ENCODE results near the gene VWA3B. TPM values are rescaled to one million over a fixed set of nuclear protein-coding genes. Genes with fewer than 3 reads are reported as not detected.

Gene VWA3B
- total RNA-seq, 1 experiment from 2014 or later = not detected

- Histone ChIP-seq H2AFZ (ENCODE audit: low read length) (no peak overlapping the region), H3T11ph (ENCODE audit: low read length) (no peak overlapping the region), H3K27me3 (ENCODE audit: insufficient read depth, low read length) (no peaks in the 10 kb centered on the region), H3K4me2 (ENCODE audit: insufficient read depth, insufficient read length, low read length) (no peak overlapping the region), H4K8ac (replicated peaks; ENCODE audit: insufficient read length, low read depth, low read length) (no peak overlapping the region), H3K23ac (ENCODE audit: insufficient read length, low read depth, low read length) (no peak overlapping the region), H3K18ac (ENCODE audit: insufficient read length, low read depth, low read length) (no peak overlapping the region), H3K9me3 (ENCODE audit: control insufficient read depth, low read depth, low read length) (no peaks in the 10 kb centered on the region), H3K14ac (ENCODE audit: insufficient read depth, low read length) (no peak overlapping the region), H2BK5ac (ENCODE audit: insufficient read length, low read length) (no peak overlapping the region), H2BK15ac (ENCODE audit: low read depth, low read length) (no peak overlapping the region), H3K79me2 (ENCODE audit: insufficient read depth, low read length) (no peaks in the 10 kb centered on the region), H3K4ac (ENCODE audit: low read depth, low read length) (no peak overlapping the region), H4K20me1 (ENCODE audit: control insufficient read depth, insufficient read depth, insufficient read length) (no peaks in the 10 kb centered on the region), H3K27ac (ENCODE audit: insufficient read length, low read depth, low read length) (no peak overlapping the region), H3K79me1 (ENCODE audit: insufficient read depth, low read depth, low read length, poor library complexity, severe bottlenecking) (no peaks in the 10 kb centered on the region), H3K23me2 (ENCODE audit: insufficient read length, low read depth, low read length, poor library complexity, severe bottlenecking) (no peaks in the 10 kb centered on the region), H4K5ac (ENCODE audit: insufficient read length, low read depth, low read length) (no peak overlapping the region), H2BK120ac (ENCODE audit: low read depth, low read length, poor library complexity, severe bottlenecking) (no peak overlapping the region), H4K91ac (ENCODE audit: insufficient read length, low read depth, low read length) (no peak overlapping the region), H2BK12ac (ENCODE audit: insufficient read length, low read depth, low read length) (no peak overlapping the region), H2AK5ac (ENCODE audit: insufficient read length, low read length) (no peak overlapping the region), H2BK20ac (ENCODE audit: low read depth, low read length, poor library complexity, severe bottlenecking) (no peak overlapping the region), H3K56ac (ENCODE audit: insufficient read length, low read depth, low read length) (no peak overlapping the region), H3K4me1 (ENCODE audit: insufficient read depth, low read length) (peaks cover 5% of the 10 kb centered on the region), H3K9ac (ENCODE audit: extremely low read depth, insufficient read length, low read length) (no peak overlapping the region)
- H3K36me3 Mint-ChIP-seq (ENCODE audit: insufficient read depth in 1 of 3, low read depth in 3 of 3) = no peaks in the 10 kb centered on the region
- WGBS (ENCODE audit: extremely low coverage, insufficient read length, low lambda C conversion rate) = no CpG with 5 or more reads among the region's 4 CpGs
- no peaks in the 10 kb centered on the region for H3K27me3 Mint-ChIP-seq (ENCODE audit: low read depth)
- DNase-seq = no peak
- H3K4me1 Mint-ChIP-seq = peaks cover 0 to 3% of the 10 kb centered on the region in 2 experiments; a peak in 2 of 4 replicates
- H3K9me3 Mint-ChIP-seq = no peaks in the 10 kb centered on the region
- H3K4me3 Mint-ChIP-seq = no peak overlapping the region
- TF ChIP-seq CTCF (conservative IDR thresholded peaks at IDR 0.05) = no peak
- H3K27ac Mint-ChIP-seq = no peak overlapping the region
Measured at GRCh38 chr2:98188351-98189046, 101.5 kb downstream of the VWA3B start.
